MM.1S (cell line): Measurements from ENCODE around the gene PTCD3.
A peak's percentile ranks its signal among the peaks of the same experiment; 100 is the strongest.

Source experiments
- DNase-seq: peaks from one replicate; pipeline ENCODE4 v3.0.0-alpha.2; 2015
- H2AFZ ChIP-seq: fragments of 300-600 bp; sonication (generic); 2 replicates; pipeline ENCODE4 v1.6.0; 2016; ENCODE audit warnings: antibody characterized with exemption, low read length
- H3F3A ChIP-seq: fragments of 300-600 bp; sonication (generic); 2 replicates; pipeline ENCODE4 v1.6.1; 2016; ENCODE audit warnings: mild to moderate bottlenecking, antibody characterized with exemption, low read length, moderate library complexity, mixed read lengths; ENCODE audit not compliant: insufficient read depth
- H3K27ac ChIP-seq: fragments of 300-600 bp; sonication (generic); 2 replicates; pipeline ENCODE4 v1.5.1; 2016; ENCODE audit warnings: mild to moderate bottlenecking, low read length
- H3K27me3 ChIP-seq: fragments of 300-600 bp; sonication (generic); replicated peaks from 2 replicates; pipeline ENCODE4 v1.6.0; 2016; ENCODE audit warnings: low read length; ENCODE audit not compliant: insufficient read depth
- H3K36me3 ChIP-seq: fragments of 300-600 bp; sonication (generic); replicated peaks from 2 replicates; pipeline ENCODE4 v1.6.1; 2016; ENCODE audit warnings: mild to moderate bottlenecking, low read length, mixed read lengths; ENCODE audit not compliant: insufficient read depth
- H3K4me1 ChIP-seq: fragments of 300-600 bp; sonication (generic); 2 replicates; pipeline ENCODE4 v1.6.1; 2016; ENCODE audit warnings: low read length, mixed read lengths
- H3K4me2 ChIP-seq: fragments of 300-600 bp; sonication (generic); 2 replicates; pipeline ENCODE4 v1.6.0; 2016; ENCODE audit warnings: low read depth, low read length
- H3K4me3 ChIP-seq: fragments of 300-600 bp; sonication (generic); 2 replicates; pipeline ENCODE4 v1.5.1; 2016; ENCODE audit warnings: low read length, mixed read lengths
- H3K79me2 ChIP-seq: fragments of 300-600 bp; sonication (generic); 2 replicates; pipeline ENCODE4 v1.6.1; 2016; ENCODE audit warnings: mixed run types, low read length, mixed read lengths
- H3K9ac ChIP-seq: fragments of 300-600 bp; sonication (generic); 2 replicates; pipeline ENCODE4 v1.6.1; 2016; ENCODE audit warnings: low read length, mixed read lengths
- H3K9me2 ChIP-seq: fragments of 300-600 bp; sonication (generic); replicated peaks from 2 replicates; pipeline ENCODE4 v1.6.1; 2016; ENCODE audit warnings: mild to moderate bottlenecking, low read length, mixed read lengths; ENCODE audit not compliant: insufficient read depth
- H3K9me3 ChIP-seq: fragments of 300-600 bp; sonication (generic); replicated peaks from 2 replicates; pipeline ENCODE4 v1.6.1; 2016; ENCODE audit warnings: mild to moderate bottlenecking, low read length, mixed read lengths; ENCODE audit not compliant: insufficient read depth
- H4K20me1 ChIP-seq: fragments of 300-600 bp; sonication (generic); 2 replicates; pipeline ENCODE4 v1.6.1; 2016; ENCODE audit warnings: mild to moderate bottlenecking, low read length, moderate library complexity, mixed read lengths; ENCODE audit not compliant: insufficient read depth
- CTCF ChIP-seq: fragments of 300-600 bp; sonication (generic); IDR thresholded peaks from 2 replicates; pipeline ENCODE4 v1.5.1; 2016; ENCODE audit warnings: antibody characterized with exemption, low read length, mixed read lengths
- EZH2 ChIP-seq: fragments of 300-600 bp; sonication (generic); optimal IDR thresholded peaks from 2 replicates; pipeline ENCODE3; 2017; ENCODE audit warnings: low read depth, mild to moderate bottlenecking, antibody characterized with exemption, low read length, mixed read lengths
- EZH2phosphoT487 ChIP-seq: fragments of 300-600 bp; sonication (generic); IDR thresholded peaks from 2 replicates; pipeline ENCODE4 v1.6.1; 2018; ENCODE audit warnings: antibody characterized with exemption, low read length

PTCD3 gene

GRCh38 chr2:86136141-86136540 is 30.1 kb downstream of the PTCD3 start:
- TF ChIP-seq CTCF (no peak), EZH2 (no peak), EZH2phosphoT487 (no peak)
- H4K20me1 ChIP-seq, result no peaks in the 10 kb centered on the region
- H3K79me2 ChIP-seq, result no peaks in the 10 kb centered on the region
- 0 out of 2 replicates have a peak, but pooled peaks cover 3% of the 10 kb centered on the region for H3K4me1 ChIP-seq
- H3K27ac ChIP-seq, result no peak overlapping the region
- H2AFZ ChIP-seq, result no peak overlapping the region
- no peak overlapping the region for H3K9ac ChIP-seq
- H3K9me2 ChIP-seq, result no peaks in the 10 kb centered on the region
- peaks cover 4% of the 10 kb centered on the region for H3F3A ChIP-seq
- H3K27me3 ChIP-seq, result no peaks in the 10 kb centered on the region
- no peak overlapping the region for H3K4me2 ChIP-seq
- no peak for DNase-seq
- no peaks in the 10 kb centered on the region for H3K9me3 ChIP-seq
- H3K36me3 ChIP-seq, result peaks cover 46% of the 10 kb centered on the region
- no peak overlapping the region for H3K4me3 ChIP-seq

- no peak overlapping the region for H2AFZ ChIP-seq
- H3K4me1 ChIP-seq, result 0 out of 2 replicates have a peak, but pooled peaks cover 3% of the 10 kb centered on the region
- no peaks in the 10 kb centered on the region for H3K79me2 ChIP-seq
- H3K27me3 ChIP-seq, result no peaks in the 10 kb centered on the region
- H3K9me3 ChIP-seq, result no peaks in the 10 kb centered on the region
- H3K4me3 ChIP-seq, result no peak overlapping the region
- H3K9me2 ChIP-seq, result no peaks in the 10 kb centered on the region
- peaks cover 37% of the 10 kb centered on the region for H3K36me3 ChIP-seq
- no peaks in the 10 kb centered on the region for H4K20me1 ChIP-seq
- peak; percentile 4 for DNase-seq
- H3F3A ChIP-seq, result peaks cover 13% of the 10 kb centered on the region
- H3K27ac ChIP-seq, result no peak overlapping the region
- no peak for TF ChIP-seq EZH2
- no peak for TF ChIP-seq EZH2phosphoT487
- TF ChIP-seq CTCF, result no peak
- H3K4me2 ChIP-seq, result no peak overlapping the region
- H3K9ac ChIP-seq, result no peak overlapping the region
These were observed 32.9 kb downstream of the PTCD3 start for GRCh38 chr2:86138736-86139625.

GRCh38 chr2:86139981-86140380 is 33.9 kb downstream of the PTCD3 start:
- Histone ChIP-seq H3K9me3 (no peaks in the 10 kb centered on the region), H3K36me3 (peaks cover 36% of the 10 kb centered on the region), H3K9ac (no peak overlapping the region), H3K79me2 (no peaks in the 10 kb centered on the region), H3K4me2 (no peak overlapping the region), H3K27ac (no peak overlapping the region), H3K27me3 (no peaks in the 10 kb centered on the region), H3K4me3 (no peak overlapping the region), H4K20me1 (no peaks in the 10 kb centered on the region), H2AFZ (no peak overlapping the region), H3F3A (peaks cover 18% of the 10 kb centered on the region), H3K9me2 (no peaks in the 10 kb centered on the region), H3K4me1 (0 out of 2 replicates have a peak, but pooled peaks cover 3% of the 10 kb centered on the region)
- no peak for DNase-seq
- TF ChIP-seq CTCF (no peak), EZH2 (no peak), EZH2phosphoT487 (no peak)
